ENCODE measurements around the gene SLC15A5. TPM values are rescaled to one million over a fixed set of nuclear protein-coding genes. Genes with fewer than 3 reads are reported as not detected.

SLC15A5 gene
- not detected in 2 replicates for total RNA-seq (2014; rRNA removed; shearing (Covaris generic))

DNA sequence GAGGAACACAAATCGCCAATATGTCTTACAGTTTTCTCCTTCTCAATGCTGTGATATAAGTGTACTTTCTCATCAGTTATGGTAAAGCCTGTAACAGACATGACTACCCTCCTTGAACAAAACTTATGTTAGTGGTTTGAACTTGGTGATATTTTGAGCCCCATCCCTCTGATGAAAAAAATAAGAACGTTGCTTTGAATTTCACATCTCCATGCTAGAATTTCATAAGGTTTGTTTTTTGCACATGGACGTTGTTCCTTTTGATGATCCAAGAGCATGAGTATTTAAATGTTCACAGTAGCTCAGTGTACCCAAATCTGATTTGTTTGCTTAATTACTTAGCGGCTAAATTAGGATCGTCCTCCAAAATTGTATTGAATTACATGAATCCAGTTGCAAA lies at the start of gene SLC15A5:
Gene SLC15A5 (minus strand): TSS at position 101 of the 400 bp plus-strand sequence. CDS start 0 bp downstream, at position 101.
- DNase-seq (ENCODE audit: low spot score): no peak

GRCh38 chr12:16325426-16325825 lies 47.9 kb upstream of the SLC15A5 start:
- DNase-seq (ENCODE audit: low spot score): peak; percentile 42

- no peak for DNase-seq (ENCODE audit: low spot score)
These were observed 47.3 kb upstream of the SLC15A5 start for GRCh38 chr12:16324772-16325171.

GRCh38 chr12:16324272-16324671 lies 46.8 kb upstream of the SLC15A5 start:
- no peak for DNase-seq (ENCODE audit: low spot score)

- no peak for DNase-seq (ENCODE audit: low spot score)
These were observed 46.2 kb upstream of the SLC15A5 start for GRCh38 chr12:16323638-16324037.

DNA sequence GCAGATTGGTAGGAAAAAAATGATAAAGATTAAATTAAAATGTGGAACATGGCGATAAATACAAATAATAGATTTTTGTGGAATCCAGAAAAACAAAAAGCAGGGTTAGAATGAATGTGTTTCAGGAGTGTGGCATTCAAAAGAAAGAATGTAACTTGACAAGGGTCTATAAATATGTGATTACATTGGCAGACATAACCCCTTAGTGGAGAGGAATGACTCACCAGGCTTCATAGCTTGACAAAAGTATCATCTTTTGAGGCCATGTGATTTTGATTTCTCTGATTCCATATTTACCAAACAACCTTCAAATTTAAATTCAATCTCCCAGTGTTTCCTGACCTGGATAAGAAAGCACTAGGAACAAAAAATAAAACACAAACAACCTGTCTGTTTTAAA lies 45.5 kb upstream of the SLC15A5 start:
- no peak for DNase-seq (ENCODE audit: low spot score)

DNA sequence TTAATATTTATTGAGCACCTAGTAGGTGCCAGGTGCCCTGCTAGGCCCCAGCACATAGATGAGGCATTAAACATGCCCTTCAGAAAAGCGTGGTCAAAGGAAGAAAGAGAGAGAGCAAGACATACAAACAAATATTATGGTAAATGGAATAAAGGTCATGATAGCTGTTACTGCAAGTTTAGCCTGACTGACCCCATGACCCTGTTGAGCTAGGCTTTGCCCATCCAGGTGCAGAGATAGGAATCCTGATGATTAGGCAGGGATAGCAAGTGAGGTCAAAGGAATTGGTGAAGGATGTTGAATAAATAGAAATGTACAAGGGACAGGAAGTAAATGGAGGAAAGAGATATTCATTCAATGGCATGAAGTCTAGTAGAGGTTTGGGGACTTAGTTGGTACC lies 33.4 kb upstream of the SLC15A5 start:
- DNase-seq (ENCODE audit: low spot score): no peak

DNA sequence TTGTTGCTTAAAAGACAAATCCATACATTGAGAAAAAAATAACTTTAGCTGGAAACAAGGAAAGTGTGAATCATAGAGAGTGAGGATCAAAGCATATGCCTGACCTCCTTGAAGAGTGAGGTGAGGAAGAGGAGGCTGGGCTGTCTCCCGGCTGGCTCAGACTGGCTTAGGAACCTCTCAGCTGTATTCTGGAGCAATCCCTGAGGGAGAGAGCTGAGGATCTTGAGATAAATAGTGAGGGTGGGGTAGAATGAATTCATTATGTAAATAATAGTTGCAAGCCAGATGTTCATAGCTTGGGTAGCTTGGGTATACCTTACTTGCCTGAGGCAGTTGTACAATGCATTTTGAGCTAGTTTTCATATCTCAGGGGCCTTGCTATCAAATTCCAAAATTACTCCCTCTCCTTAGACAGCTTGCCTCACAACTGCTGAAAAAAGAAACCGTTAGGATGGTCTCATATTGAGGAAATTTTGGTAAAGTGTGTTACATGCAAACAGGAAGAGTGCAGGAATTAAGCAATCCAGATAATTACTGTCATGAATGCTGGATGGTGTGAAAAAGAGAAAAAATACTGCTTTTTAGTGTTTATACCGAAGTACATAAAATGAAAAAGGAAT lies 30.5 kb upstream of the SLC15A5 start:
- no peak for DNase-seq (ENCODE audit: low spot score)

DNA sequence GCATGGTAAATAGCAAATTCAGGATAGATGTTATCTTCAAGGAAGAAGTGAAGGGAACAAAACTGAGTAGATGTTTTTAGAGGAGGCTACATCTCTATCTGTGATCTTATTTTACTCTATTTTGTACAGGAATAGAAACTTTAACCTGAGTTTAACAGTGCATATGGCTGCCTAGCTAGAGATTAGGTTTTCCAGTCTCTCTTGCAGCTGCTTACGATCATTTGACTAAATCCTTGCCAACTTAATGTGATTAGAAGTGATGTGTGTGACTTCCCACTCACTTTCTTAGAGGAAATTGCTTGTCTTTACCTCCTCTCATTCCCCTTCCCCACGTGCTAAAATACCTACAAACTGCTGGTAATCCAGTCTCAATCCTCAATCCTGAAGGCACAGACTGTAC lies 26.5 kb upstream of the SLC15A5 start:
- no peak for DNase-seq (ENCODE audit: low spot score)

DNA sequence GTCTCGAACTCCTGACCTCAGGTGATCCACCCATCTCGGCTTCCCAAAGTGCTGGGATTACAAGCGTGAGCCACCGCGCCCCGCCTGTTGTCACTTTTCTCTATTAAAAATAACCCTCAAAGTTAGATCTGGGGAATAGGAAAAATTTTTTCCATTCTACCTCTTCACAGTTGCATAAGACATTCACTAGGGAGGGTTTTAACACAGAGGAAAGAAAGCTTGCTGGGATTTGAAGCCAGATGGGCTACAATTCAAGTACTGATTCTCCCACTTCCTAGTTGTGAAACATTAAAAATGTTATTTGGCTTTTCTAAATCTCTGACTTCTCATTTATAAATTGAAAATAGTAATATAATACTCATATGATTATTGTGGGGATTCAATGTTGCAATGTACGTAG lies 23.3 kb upstream of the SLC15A5 start:
- no peak for DNase-seq (ENCODE audit: low spot score)

DNA sequence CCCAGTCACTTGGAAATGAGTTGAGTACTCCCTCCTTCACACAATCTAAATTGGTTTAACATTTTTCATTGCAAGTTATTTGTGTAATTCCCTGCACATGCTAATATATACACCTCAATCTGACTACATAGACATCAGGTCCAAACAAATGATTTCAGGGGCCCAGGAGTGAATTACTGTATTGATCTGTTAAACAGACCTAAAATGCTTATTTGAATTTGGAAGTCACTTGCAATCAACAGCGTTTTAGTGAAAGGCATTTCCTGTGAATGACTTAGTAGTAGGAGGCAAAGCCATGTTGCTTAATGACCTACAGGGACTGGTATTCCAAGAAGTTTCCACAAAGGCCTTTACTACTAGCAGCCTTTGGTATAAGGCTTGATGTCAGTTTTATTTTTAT lies 22.6 kb upstream of the SLC15A5 start:
- no peak for DNase-seq (ENCODE audit: low spot score)

DNA sequence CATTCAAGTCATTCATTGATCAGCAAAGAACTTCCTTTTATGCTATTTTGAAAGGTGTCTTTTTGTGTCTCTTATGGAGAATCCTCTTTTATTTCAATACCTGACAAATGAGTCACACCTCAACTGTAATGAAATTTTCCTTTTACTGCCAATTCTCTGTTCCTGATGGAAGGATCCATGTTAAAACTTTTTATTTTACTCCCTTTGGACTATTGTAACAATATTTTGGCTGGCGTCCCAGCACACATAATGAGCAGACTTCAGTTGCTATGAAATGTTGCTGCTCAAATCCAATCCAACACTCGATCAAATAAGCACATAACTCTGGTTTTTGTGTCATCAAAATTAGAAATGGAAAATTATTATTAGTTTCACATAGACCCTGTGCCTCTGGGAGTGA lies 21.9 kb upstream of the SLC15A5 start:
- DNase-seq (ENCODE audit: low spot score): no peak

DNA sequence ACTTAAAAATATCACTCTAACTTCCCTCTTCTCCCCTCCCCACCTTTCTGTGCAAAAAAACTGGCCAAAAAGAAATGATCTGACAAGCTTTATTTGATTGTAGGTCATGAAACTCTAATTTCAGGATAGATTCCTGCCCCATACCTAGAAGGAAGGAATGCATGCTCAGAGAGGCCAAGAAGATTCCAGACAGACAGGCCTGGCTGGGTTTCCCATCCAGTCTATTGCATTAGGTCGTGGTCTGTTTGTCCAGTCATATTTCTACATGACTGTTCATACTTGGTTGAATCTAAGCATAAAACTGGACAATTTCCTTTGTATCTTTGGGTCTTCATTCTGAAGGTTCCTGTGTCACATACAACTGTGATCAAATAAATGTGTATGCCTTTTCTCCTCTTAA lies 20.0 kb upstream of the SLC15A5 start:
- DNase-seq (ENCODE audit: low spot score): no peak

- DNase-seq (ENCODE audit: low spot score): no peak
These were observed 17.0 kb upstream of the SLC15A5 start for GRCh38 chr12:16294376-16294956.

GRCh38 chr12:16291032-16291431 lies 13.5 kb upstream of the SLC15A5 start:
- no peak for DNase-seq (ENCODE audit: low spot score)

DNA sequence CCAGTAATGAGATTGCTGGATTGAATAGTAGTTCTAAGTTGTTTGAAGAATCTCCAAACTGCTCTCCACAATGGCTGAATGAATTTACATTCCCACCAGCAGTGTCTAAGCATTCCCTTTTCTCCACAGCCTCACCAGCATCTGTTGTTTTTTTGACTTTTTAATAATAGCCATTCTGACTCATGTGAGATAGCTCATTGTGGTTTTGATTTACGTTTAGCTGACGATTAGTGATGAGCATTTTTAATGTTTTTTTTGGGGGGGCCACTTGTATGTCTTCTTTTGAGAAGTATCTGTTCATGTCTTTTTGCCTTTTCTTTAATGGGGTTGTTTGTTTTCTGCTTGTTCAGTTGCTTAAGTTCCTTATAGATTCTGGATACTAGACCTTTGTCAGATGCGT lies 8.1 kb upstream of the SLC15A5 start:
- no peak for DNase-seq (ENCODE audit: low spot score)

- DNase-seq (ENCODE audit: low spot score): no peak
These were observed 5.5 kb upstream of the SLC15A5 start for GRCh38 chr12:16282978-16283377.

DNA sequence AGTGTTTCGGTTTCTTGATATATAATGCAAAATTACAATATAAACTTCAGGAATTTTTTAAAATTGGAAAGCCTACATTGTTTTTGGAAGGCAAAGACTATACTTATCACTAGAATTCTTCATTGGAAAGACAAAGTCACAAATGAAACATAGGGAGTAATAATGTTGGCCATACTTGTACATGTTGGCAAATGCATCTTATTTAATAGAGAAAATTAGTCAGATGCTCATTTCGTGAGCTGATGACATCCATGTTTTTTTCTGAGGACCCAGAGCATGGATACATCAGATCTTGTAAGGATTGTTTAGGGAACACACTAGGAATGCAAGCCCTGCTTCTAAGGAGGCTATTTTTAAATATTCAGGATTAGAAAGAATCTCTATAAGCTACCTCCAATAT lies 4.6 kb upstream of the SLC15A5 start:
- DNase-seq (ENCODE audit: low spot score): no peak

DNA sequence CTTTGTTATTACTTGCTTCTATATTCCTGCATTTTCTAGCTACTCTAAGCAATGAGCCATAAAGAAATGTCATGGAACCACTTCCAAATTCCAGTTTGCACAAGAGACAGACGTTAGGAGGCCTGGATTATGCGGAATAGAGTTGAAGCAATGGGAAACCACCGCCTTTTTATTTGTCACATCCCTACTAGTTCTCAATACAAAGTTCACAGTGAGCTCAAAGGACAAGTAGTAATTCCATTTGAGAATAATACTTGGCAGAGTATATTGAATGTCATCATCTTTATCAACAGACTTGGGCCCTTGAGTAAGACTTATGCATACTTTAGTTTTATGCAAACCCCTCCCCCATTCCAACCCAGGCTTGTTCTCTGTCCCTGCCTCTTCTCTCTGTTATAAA lies 3.7 kb upstream of the SLC15A5 start:
- DNase-seq (ENCODE audit: low spot score): no peak

GRCh38 chr12:16272222-16272621 lies 5.3 kb downstream of the SLC15A5 start:
- no peak for DNase-seq (ENCODE audit: low spot score)

- DNase-seq (ENCODE audit: low spot score): no peak
These were observed 6.4 kb downstream of the SLC15A5 start for GRCh38 chr12:16271062-16271461.

- no peak for DNase-seq (ENCODE audit: low spot score)
These were observed 7.5 kb downstream of the SLC15A5 start for GRCh38 chr12:16269946-16270345.

DNA sequence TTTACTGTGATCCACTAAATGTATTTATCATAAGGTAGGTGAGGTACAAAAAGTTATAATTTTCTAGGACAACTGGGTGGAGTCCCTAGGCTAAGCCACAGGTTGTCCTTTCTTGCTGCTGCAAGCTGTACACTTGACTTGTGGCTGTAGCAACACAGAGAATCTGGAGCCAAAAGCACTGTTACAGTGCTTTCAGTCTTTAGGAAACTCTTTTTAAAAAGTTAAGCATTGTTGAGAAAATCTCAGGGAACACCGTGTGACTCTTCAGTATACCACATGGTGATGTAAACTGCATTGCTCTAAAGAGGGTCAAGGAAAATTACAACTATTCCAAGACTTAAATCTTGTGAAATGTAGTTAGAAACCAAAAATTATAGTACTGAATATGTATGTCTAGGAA lies 11.4 kb downstream of the SLC15A5 start:
- no peak for DNase-seq (ENCODE audit: low spot score)

DNA sequence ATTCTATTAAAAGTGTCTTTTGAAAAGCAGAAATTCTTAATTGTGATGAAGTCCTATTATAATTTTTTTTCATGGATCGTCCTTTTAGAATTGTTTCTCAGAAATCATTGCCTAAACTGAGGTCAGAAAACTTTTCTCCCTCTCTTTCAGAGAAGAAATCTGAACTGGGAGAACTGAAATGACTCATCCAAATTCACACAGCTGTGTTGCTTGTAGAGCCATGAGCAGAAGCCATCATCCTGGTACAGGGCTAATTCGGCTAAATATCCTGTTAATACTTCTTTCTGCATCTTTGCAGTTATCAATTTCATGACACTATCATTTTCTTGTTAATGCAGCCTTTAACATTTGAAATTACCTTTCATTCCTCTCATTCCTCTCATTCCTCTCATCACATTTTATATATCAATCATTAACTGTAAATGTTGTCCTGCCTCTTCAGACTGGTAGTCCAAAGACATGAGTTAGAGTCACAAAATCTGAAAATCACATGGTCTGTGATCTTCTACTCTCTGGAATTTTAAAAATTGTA lies 15.5 kb downstream of the SLC15A5 start:
- no peak for DNase-seq (ENCODE audit: low spot score)

All from HT-29 (cell line).